ENCODE data around the gene GRXCR2. TPM values are rescaled to one million over a fixed set of nuclear protein-coding genes. Genes with fewer than 3 reads are reported as not detected.

GRXCR2 gene
- total RNA-seq, 1 experiment from 2014 or later, result not detected

DNA sequence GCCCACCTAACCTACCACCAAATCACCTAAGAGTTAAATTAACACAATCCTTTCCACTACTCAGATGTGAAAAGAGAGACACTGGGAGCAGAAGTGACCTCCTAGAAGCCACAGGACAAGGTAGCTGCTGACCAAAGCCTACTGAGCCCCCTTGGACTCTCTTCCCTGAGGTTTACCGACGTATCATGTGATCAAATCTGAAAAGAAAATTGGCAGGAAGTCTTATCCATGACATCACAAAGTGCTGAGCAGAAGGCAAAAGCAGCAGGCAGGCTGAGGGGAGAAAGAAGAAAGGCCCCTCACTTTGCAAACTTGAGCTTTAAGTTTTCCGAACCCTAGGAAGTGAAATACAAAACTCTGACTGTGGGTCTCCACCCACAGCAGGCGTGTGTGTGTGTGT, 48.8 kb downstream of the GRXCR2 start:
- ATAC-seq, result no peak
- H3K27ac ChIP-seq (ENCODE audit: low read length), result no peak overlapping the region
- no peak for DNase-seq (ENCODE audit: low read depth, low spot score)
- in situ Hi-C loops (cut with HindIII; ENCODE audit: low pct_unique_long_range_greater_than_20kb, low sequenced_read_pairs), result no loop called here
- H3K4me3 ChIP-seq (ENCODE audit: low read depth in 2 of 2, low read length in 2 of 2), result no peak overlapping the region
- CTCF ChIA-PET, result interaction anchor here (0.6 to 1.1 kb wide), 2 partner anchors 217 to 1192 kb away, joined by 3 read pairs; no protein-coding TSS in a partner anchor
- no TSS peak for BruUV-seq (replicated peaks)
- POLR2A ChIA-PET, result interaction anchor here (0.6 kb wide), 2 partner anchors 11 to 62 kb away, joined by 3 to 5 read pairs; no protein-coding TSS in a partner anchor
- intact Hi-C loops (cut with micrococcal nuclease; ENCODE audit: unreplicated experiment), result loop anchor here (2.0 kb wide), 1 partner anchor 143 kb away; no protein-coding TSS in a partner anchor
- no peak for TF ChIP-seq SIN3A (IDR thresholded peaks at IDR 0.05; ENCODE audit: borderline replicate concordance, insufficient read depth, low read depth, low read length)
- TF ChIP-seq POLR2AphosphoS5 (IDR thresholded peaks at IDR 0.05; ENCODE audit: low read depth, low read length), result no peak
- TF ChIP-seq, protein P1, sequence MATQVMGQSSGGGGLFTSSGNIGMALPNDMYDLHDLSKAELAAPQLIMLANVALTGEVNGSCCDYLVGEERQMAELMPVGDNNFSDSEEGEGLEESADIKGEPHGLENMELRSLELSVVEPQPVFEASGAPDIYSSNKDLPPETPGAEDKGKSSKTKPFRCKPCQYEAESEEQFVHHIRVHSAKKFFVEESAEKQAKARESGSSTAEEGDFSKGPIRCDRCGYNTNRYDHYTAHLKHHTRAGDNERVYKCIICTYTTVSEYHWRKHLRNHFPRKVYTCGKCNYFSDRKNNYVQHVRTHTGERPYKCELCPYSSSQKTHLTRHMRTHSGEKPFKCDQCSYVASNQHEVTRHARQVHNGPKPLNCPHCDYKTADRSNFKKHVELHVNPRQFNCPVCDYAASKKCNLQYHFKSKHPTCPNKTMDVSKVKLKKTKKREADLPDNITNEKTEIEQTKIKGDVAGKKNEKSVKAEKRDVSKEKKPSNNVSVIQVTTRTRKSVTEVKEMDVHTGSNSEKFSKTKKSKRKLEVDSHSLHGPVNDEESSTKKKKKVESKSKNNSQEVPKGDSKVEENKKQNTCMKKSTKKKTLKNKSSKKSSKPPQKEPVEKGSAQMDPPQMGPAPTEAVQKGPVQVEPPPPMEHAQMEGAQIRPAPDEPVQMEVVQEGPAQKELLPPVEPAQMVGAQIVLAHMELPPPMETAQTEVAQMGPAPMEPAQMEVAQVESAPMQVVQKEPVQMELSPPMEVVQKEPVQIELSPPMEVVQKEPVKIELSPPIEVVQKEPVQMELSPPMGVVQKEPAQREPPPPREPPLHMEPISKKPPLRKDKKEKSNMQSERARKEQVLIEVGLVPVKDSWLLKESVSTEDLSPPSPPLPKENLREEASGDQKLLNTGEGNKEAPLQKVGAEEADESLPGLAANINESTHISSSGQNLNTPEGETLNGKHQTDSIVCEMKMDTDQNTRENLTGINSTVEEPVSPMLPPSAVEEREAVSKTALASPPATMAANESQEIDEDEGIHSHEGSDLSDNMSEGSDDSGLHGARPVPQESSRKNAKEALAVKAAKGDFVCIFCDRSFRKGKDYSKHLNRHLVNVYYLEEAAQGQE (IDR thresholded peaks at IDR 0.05; ENCODE audit: insufficient read depth in 1 of 2, low read depth in 2 of 2, low read length in 1 of 2), result no peak
- TF ChIP-seq, protein P2, sequence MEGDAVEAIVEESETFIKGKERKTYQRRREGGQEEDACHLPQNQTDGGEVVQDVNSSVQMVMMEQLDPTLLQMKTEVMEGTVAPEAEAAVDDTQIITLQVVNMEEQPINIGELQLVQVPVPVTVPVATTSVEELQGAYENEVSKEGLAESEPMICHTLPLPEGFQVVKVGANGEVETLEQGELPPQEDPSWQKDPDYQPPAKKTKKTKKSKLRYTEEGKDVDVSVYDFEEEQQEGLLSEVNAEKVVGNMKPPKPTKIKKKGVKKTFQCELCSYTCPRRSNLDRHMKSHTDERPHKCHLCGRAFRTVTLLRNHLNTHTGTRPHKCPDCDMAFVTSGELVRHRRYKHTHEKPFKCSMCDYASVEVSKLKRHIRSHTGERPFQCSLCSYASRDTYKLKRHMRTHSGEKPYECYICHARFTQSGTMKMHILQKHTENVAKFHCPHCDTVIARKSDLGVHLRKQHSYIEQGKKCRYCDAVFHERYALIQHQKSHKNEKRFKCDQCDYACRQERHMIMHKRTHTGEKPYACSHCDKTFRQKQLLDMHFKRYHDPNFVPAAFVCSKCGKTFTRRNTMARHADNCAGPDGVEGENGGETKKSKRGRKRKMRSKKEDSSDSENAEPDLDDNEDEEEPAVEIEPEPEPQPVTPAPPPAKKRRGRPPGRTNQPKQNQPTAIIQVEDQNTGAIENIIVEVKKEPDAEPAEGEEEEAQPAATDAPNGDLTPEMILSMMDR (IDR thresholded peaks at IDR 0.05), result no peak
- TF ChIP-seq TCF7L2 (IDR thresholded peaks at IDR 0.05; ENCODE audit: low read depth, low read length), result no peak
- H3K9me3 ChIP-seq (ENCODE audit: control insufficient read depth, insufficient read depth, low read depth, low read length), result no peaks in the 10 kb centered on the region
- H3K27me3 ChIP-seq (ENCODE audit: control insufficient read depth, insufficient read depth, low read length), result no peaks in the 10 kb centered on the region
- no peaks in the 10 kb centered on the region for H3K36me3 ChIP-seq (ENCODE audit: control insufficient read depth, insufficient read depth, low read length)
- H3K4me1 ChIP-seq (ENCODE audit: control insufficient read depth, insufficient read depth, low read length), result peaks cover 9% of the 10 kb centered on the region; the same call in 1 of the 2 replicates

DNA sequence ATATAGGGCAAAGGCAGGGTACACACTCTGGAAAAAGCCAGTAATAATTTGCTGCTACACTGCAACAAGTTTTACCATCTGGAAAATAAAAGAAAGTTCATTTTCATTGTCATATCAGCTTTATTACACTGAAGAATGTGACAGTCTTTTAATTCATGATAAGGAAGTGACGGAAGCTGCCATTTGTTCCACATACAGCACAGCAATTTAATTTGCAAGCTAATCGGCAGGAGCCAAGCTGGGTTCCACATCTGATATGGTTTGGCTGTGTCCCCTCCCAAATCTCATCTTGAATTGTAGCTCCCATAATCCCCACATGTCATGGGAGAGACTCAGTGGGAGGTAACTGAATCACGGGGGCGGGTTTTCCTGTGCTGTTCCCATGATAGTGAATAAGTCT, 54.2 kb downstream of the GRXCR2 start:
- intact Hi-C loops (cut with micrococcal nuclease; ENCODE audit: unreplicated experiment) (no loop called here), in situ Hi-C loops (cut with HindIII; ENCODE audit: low pct_unique_long_range_greater_than_20kb, low sequenced_read_pairs) (no loop called here)
- Histone ChIP-seq H3K4me3 (ENCODE audit: low read depth in 2 of 2, low read length in 2 of 2) (no peak overlapping the region), H3K4me1 (ENCODE audit: control insufficient read depth, insufficient read depth, low read length) (no peaks in the 10 kb centered on the region), H3K27ac (ENCODE audit: low read length) (no peak overlapping the region), H3K27me3 (ENCODE audit: control insufficient read depth, insufficient read depth, low read length) (no peaks in the 10 kb centered on the region), H3K9me3 (ENCODE audit: control insufficient read depth, insufficient read depth, low read depth, low read length) (no peaks in the 10 kb centered on the region), H3K36me3 (ENCODE audit: control insufficient read depth, insufficient read depth, low read length) (no peaks in the 10 kb centered on the region)
- CTCF ChIA-PET, result no interaction called here
- POLR2A ChIA-PET, result interaction anchor here (0.5 kb wide), 1 partner anchor 102 kb away, joined by 3 read pairs; no protein-coding TSS in a partner anchor
- no TSS peak for BruUV-seq (replicated peaks)
- DNase-seq (ENCODE audit: low read depth, low spot score) (no peak), ATAC-seq (no peak)
- no peak for TF ChIP-seq POLR2AphosphoS5 (IDR thresholded peaks at IDR 0.05; ENCODE audit: low read depth, low read length)
- TF ChIP-seq, protein P2 (IDR thresholded peaks at IDR 0.05), result no peak
- TF ChIP-seq, protein P1 (IDR thresholded peaks at IDR 0.05; ENCODE audit: insufficient read depth in 1 of 2, low read depth in 2 of 2, low read length in 1 of 2), result no peak
- TF ChIP-seq TCF7L2 (IDR thresholded peaks at IDR 0.05; ENCODE audit: low read depth, low read length), result no peak
- no peak for TF ChIP-seq SIN3A (IDR thresholded peaks at IDR 0.05; ENCODE audit: borderline replicate concordance, insufficient read depth, low read depth, low read length)
